Stomach (tissue), 9 donors: Measurements from ENCODE around the gene MNAT1. TPM values are rescaled to one million over a fixed set of nuclear protein-coding genes. Genes with fewer than 3 reads are reported as not detected.
"Not testable (repeated sequence)": the region's sequence is repeated elsewhere in the genome, so short reads cannot be mapped to it uniquely, and the experiment has no call there.

ENCODE experiments used
- DNase-seq, 2 donors: peaks; one replicate each; pipeline versions ENCODE4 v3.0.0 to v3.0.0-alpha.2; 2013 to 2019
- H3K27ac ChIP-seq, 5 donors: fragments of 200-600 bp in 4 of 5; sonication (generic) in 4 of 5; one replicate each; pipeline ENCODE4 v1.5.1; 2013 to 2019; ENCODE audit warnings: mild to moderate bottlenecking in 1 of 5, moderate library complexity in 1 of 5
- H3K27me3 ChIP-seq, 3 donors: fragments of 200-600 bp; sonication (generic); one replicate each; pipeline ENCODE4 v1.5.1; 2017 to 2019; ENCODE audit warnings: mixed run types in 1 of 3
- H3K36me3 ChIP-seq, 4 donors: fragments of 200-600 bp; sonication (generic); 1 replicate in 3 of 4; 2 replicates in 1 of 4; pipeline ENCODE4 v1.5.1; 2016 to 2019
- H3K4me1 ChIP-seq, 4 donors: fragments of 200-600 bp; sonication (generic); one replicate each; pipeline ENCODE4 v1.5.1; 2016 to 2019
- H3K4me3 ChIP-seq, 4 donors: fragments of 200-600 bp; sonication (generic) in 3 of 4; one replicate each; pipeline ENCODE4 v1.5.1; 2016 to 2019; ENCODE audit warnings: mild to moderate bottlenecking in 1 of 4
- H3K9me3 ChIP-seq, 4 donors: fragments of 200-600 bp; sonication (generic); one replicate each; pipeline ENCODE4 v1.5.1; 2016 to 2019
- EP300 ChIP-seq: sonication (generic); formaldehyde crosslinking; IDR thresholded peaks from one replicate; pipeline ENCODE4 v1.6.1; 2017; ENCODE audit warnings: antibody characterized with exemption
- POLR2A ChIP-seq, 4 donors: fragments of 450-650 bp; IDR thresholded peaks; one replicate each; pipeline ENCODE4 v1.6.1; 2016; ENCODE audit warnings: antibody characterized with exemption in 4 of 4, control low read depth in 2 of 4, mild to moderate bottlenecking in 1 of 4, moderate library complexity in 1 of 4
- POLR2AphosphoS5 ChIP-seq, 3 donors: sonication (generic); formaldehyde crosslinking; IDR thresholded peaks; one replicate each; pipeline ENCODE4 v1.6.1; 2016; ENCODE audit warnings: antibody characterized with exemption in 3 of 3
- whole genome bisulfite sequencing, 5 donors: extraction: QIAGEN DNeasy Blood & Tissue Kit in 3 of 5; methylation state at CpG; one replicate each; pipeline versions ENCODE4 v1.1.5 to v1.1.7; 2013 to 2018; 5-methylcytosine and 5-hydroxymethylcytosine counted together
- intact Hi-C: fragments of 100-400 bp; cut with DNase I; formaldehyde crosslinking; loops from one replicate; pipeline ENCODE4 v1.15.1; 2023; ENCODE audit warnings: low total_unique reads
- polyA plus RNA-seq, 3 donors: library from polyadenylated mRNA; stranded (reverse); fragments of 200-250 nt; gene quantifications; one replicate each; pipeline ENCODE4 v1.2.3, GENCODE V29; 2013
- total RNA-seq, 5 donors: library from RNA; depleted of rRNA; stranded (reverse); fragments of >200 nt; gene quantifications; one replicate each; pipeline versions ENCODE4 v1.1.0 to v1.2.3, GENCODE V29; 2014 to 2016
- TF ChIP-seq, protein P1 (sequence below), 7 experiments: fragments of 450-650 bp in 4 of 7; fragments of 200-600 bp in 3 of 7; sonication (generic) in 3 of 7; IDR thresholded peaks; one replicate each; pipeline ENCODE4 v1.5.1; 2016 to 2019; ENCODE audit warnings: antibody characterized with exemption in 7 of 7, control low read depth in 2 of 7, mild to moderate bottlenecking in 1 of 7
- donor health status: healthy with polysubstance abuse.
- donor health status: Bipolar disorder and iron deficiency.
- donor health status: healthy.

Gene MNAT1
- total and polyA plus RNA-seq, 8 donors = 10.3 to 150 (median 19.9) TPM

DNA sequence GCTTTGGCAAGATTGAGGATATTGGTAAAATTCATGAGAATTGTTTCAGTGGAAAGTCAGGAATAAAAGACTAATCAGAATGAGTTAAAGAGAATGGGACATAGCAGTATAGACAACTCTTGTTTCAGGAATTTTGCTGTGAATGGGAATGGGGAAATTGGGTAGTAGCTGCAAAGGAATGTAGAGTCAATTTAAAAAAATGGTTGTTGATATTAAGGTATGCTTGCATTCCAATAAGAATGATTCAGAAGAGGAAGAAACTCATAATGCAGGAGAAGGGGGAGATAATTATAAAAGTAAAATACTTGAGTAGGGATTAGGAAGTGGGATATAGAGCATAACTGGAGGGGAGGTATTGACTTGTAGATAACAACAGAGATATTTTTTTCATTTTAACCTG is 40.7 kb downstream of the MNAT1 start:
- Histone ChIP-seq H3K36me3 (no peaks in the 10 kb centered on the region), H3K9me3 (no peaks in the 10 kb centered on the region), H3K27me3 (no peaks in the 10 kb centered on the region), H3K4me1 (peaks cover 0 to 24% (median 8%) of the 10 kb centered on the region in 4 donors), H3K27ac (no peak overlapping the region), H3K4me3 (no peak overlapping the region)
- DNase-seq = no peak
- no peak for TF ChIP-seq POLR2A (IDR thresholded peaks at IDR 0.05)
- no peak for TF ChIP-seq EP300
- TF ChIP-seq, protein P1, sequence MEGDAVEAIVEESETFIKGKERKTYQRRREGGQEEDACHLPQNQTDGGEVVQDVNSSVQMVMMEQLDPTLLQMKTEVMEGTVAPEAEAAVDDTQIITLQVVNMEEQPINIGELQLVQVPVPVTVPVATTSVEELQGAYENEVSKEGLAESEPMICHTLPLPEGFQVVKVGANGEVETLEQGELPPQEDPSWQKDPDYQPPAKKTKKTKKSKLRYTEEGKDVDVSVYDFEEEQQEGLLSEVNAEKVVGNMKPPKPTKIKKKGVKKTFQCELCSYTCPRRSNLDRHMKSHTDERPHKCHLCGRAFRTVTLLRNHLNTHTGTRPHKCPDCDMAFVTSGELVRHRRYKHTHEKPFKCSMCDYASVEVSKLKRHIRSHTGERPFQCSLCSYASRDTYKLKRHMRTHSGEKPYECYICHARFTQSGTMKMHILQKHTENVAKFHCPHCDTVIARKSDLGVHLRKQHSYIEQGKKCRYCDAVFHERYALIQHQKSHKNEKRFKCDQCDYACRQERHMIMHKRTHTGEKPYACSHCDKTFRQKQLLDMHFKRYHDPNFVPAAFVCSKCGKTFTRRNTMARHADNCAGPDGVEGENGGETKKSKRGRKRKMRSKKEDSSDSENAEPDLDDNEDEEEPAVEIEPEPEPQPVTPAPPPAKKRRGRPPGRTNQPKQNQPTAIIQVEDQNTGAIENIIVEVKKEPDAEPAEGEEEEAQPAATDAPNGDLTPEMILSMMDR (IDR thresholded peaks at IDR 0.05) = no peak
- TF ChIP-seq POLR2AphosphoS5 (IDR thresholded peaks at IDR 0.05) = no peak
- intact Hi-C loops = no loop called here

DNA sequence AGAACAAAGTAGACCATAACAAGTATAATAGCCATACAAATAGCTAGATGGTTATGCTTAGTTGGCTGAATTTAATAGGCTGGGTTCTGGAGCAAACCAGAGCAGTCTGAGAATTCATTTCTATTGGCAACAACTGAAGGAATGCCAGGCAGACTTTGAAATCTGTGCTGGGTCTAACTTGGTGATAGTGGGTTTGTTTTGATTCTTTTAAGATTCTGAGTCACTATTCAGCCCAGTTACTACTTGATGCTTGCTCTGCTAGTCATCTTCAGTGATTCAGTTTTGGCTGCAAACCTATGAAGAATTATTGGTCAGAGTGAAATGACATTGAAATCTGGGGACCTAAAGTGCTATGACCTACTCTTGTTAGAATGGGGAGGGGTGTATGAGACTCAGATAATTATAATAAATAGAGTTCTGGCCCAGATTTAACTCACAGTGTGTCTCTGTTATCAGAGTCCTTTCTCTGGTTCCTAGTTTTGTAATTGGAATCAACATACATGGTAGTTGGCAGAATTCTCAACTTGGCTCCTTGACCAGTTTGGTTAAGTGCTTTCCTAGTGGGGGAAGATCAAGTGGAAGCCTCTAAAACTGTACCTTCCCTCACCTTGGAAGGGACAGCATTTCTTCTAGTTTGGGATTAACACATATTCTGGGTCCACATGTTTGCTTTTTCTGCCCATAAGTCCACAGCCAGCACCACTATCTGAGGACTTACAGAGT is 43.5 kb downstream of the MNAT1 start:
- intact Hi-C loops = no loop called here
- no peak for DNase-seq
- Histone ChIP-seq H3K9me3 (no peaks in the 10 kb centered on the region), H3K36me3 (no peaks in the 10 kb centered on the region), H3K27ac (no peak overlapping the region), H3K27me3 (no peaks in the 10 kb centered on the region), H3K4me1 (peaks cover 0 to 24% (median 8%) of the 10 kb centered on the region in 4 donors), H3K4me3 (no peak overlapping the region)
- TF ChIP-seq POLR2A (IDR thresholded peaks at IDR 0.05) = no peak
- no peak for TF ChIP-seq POLR2AphosphoS5 (IDR thresholded peaks at IDR 0.05)
- no peak for TF ChIP-seq EP300
- TF ChIP-seq, protein P1 (IDR thresholded peaks at IDR 0.05) = no peak

DNA sequence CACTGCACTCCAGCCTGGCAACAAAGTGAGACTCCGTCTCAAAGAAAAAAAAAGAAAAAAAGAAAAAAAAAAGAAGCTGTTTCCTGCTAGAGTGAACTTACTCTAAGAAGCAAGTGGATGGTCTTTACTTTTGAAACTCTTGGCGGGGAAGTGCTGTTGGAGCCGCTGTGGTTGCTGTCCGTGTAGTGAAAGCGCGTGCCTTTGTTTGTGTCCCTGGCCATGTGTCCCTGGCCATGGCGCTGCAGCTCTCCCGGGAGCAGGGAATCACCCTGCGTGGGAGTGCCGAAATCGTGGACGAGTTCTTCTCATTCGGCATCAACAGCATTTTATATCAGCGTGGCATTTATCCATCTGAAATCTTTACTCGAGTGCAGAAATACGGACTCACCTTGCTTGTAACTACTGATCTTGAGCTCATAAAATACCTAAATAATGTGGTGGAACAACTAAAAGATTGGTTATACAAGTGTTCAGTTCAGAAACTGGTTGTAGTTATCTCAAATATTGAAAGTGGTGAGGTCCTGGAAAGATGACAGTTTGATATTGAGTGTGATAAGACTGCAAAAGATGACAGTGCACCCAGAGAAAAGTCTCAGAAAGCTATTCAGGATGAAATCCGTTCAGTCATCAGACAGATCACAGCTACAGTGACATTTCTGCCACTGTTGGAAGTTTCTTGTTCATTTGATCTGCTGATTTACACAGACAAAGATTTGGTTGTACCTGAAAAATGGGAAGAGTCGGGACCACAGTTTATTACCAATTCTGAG is 45.4 kb downstream of the MNAT1 start:
- DNase-seq, H3K27ac ChIP-seq, H3K36me3 ChIP-seq, intact Hi-C loops, H3K4me3 ChIP-seq, H3K9me3 ChIP-seq, H3K27me3 ChIP-seq: not testable (repeated sequence)
- 91 to 96% (median 95%) methylated on average over 18 of the region's 18 CpGs for WGBS, 5 donors
- peaks cover 0 to 20% (median 6%) of the 10 kb centered on the region in 4 donors for H3K4me1 ChIP-seq

DNA sequence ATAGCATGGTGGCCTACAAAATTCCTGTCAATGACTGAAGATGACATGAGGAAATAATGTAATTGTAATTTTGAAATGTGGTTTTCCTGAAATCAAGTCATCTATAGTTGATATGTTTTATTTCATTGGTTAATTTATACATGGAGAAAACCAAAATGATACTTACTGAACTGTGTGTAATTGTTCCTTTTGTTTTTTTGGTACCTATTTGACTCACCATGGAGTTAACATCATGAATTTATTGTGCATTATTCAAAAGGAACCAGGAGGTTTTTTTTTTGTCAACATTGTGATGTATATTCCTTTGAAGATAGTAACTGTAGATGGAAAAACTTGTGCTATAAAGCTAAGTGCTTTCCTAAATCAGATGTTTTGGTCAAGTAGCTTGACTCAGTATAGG is 46.0 kb downstream of the MNAT1 start:
- H3K27me3 ChIP-seq, H3K9me3 ChIP-seq, H3K4me3 ChIP-seq, intact Hi-C loops, H3K27ac ChIP-seq, H3K36me3 ChIP-seq, DNase-seq: not testable (repeated sequence)
- peaks cover 0 to 13% (median 6%) of the 10 kb centered on the region in 4 donors for H3K4me1 ChIP-seq

DNA sequence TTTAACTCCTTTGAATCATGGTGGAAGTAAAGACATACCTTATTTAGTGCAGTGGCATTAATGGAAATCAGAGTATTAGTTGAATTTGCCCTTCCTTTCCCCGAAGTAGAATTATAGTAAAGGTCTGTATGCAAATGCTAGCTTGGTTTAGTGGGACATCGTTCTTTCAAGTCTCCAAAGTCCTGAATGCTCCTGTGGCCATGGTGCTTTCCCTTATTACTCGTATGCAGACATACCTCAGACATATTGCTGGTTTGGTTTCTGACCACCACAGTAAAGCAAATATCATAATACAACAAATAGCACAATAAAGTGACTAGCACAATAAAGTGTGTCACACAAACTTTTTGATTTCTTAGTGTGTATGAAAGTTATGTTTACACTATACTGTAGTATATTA is 52.3 kb downstream of the MNAT1 start:
- Histone ChIP-seq H3K4me3 (no peak overlapping the region), H3K27ac (no peak overlapping the region), H3K36me3 (peaks cover 0 to 9% (median 5%) of the 10 kb centered on the region in 4 donors), H3K9me3 (no peaks in the 10 kb centered on the region), H3K27me3 (no peaks in the 10 kb centered on the region), H3K4me1 (no peaks in the 10 kb centered on the region)
- no peak for DNase-seq
- intact Hi-C loops = no loop called here
- no peak for TF ChIP-seq EP300
- WGBS, 5 donors = 88 to 96% (median 90%) methylated on average over 3 of the region's 3 CpGs

DNA sequence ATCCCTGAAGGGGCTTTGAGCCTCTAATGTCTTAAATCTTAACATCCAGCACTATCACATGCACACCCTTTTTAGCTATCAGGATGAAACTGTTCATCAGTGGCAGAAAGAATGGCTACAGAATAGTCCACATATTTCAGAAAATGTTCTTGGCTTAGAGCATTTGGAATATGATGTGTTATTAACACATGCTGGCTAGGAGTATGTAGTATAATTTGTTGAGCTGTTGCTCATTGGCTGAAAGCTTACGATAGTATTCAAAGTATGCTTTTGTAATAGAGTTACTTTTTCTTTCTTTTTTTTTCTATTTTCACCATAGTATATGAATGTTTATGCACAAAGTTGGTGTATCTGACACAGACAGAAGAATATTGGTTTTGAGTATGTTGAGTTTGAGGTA is 55.1 kb downstream of the MNAT1 start:
- no peak overlapping the region for H3K27ac ChIP-seq
- no peak for TF ChIP-seq EP300
- TF ChIP-seq POLR2AphosphoS5 (IDR thresholded peaks at IDR 0.05) = no peak
- TF ChIP-seq, protein P1 (IDR thresholded peaks at IDR 0.05) = no peak
- no peak for TF ChIP-seq POLR2A (IDR thresholded peaks at IDR 0.05)
- DNase-seq = no peak
- H3K4me1 ChIP-seq = no peaks in the 10 kb centered on the region
- WGBS, 5 donors = 95 to 98% (median 96%) methylated on average over 1 of the region's 1 CpG
- H3K36me3 ChIP-seq = peaks cover 0 to 14% (median 5%) of the 10 kb centered on the region in 4 donors
- intact Hi-C loops = no loop called here
- H3K4me3 ChIP-seq = no peak overlapping the region
- H3K27me3 ChIP-seq = no peaks in the 10 kb centered on the region
- H3K9me3 ChIP-seq = no peaks in the 10 kb centered on the region
